Measurements from ENCODE around the gene DLEC1.
A peak's percentile ranks its signal among the peaks of the same experiment; 100 is the strongest.
"Not testable (repeated sequence)": the region's sequence is repeated elsewhere in the genome, so short reads cannot be mapped to it uniquely, and the experiment has no call there.

Gene DLEC1

DNA sequence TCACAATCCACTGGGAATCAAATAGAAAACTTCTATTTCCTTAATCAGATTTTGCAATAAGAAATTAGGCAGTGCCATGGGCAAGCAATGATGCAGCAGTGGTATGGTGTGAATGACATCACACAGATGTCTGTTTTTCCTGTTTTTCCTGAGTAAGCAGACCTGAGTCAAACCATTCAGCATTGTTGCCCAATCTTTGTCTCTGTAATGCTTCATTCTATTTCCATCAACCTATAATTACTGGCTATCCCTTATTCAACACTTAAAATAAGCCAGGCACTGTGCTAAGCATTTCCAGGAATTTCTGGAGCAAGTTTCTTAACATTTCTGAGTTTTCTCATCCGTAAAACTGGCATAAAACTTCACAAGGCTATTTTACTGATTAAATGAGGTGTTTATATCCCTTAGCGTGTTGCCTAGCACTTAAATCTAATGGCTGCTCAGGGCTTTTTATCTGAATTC lies 115.1 kb downstream of the DLEC1 start:
- no peaks in the 10 kb centered on the region for H3K9me3 ChIP-seq (ENCODE audit: control insufficient read depth, low read length)
- no peaks in the 10 kb centered on the region for H3K27me3 ChIP-seq (ENCODE audit: control insufficient read depth, insufficient read depth, low read length, poor library complexity, severe bottlenecking)
- no peak overlapping the region for H3K4me3 ChIP-seq (ENCODE audit: insufficient read depth, low read depth, low read length)
- WGBS, 2 experiments, result 89% methylated on average over 2 of the region's 2 CpGs
- H3K36me3 ChIP-seq (ENCODE audit: control insufficient read depth, insufficient read depth, low read length), result no peaks in the 10 kb centered on the region
- no peak overlapping the region for H3K27ac ChIP-seq (ENCODE audit: insufficient read depth, low read depth, low read length, poor library complexity, severe bottlenecking)
- H3K4me1 ChIP-seq (ENCODE audit: control insufficient read depth, insufficient read depth, low read length), result no peaks in the 10 kb centered on the region

DNA sequence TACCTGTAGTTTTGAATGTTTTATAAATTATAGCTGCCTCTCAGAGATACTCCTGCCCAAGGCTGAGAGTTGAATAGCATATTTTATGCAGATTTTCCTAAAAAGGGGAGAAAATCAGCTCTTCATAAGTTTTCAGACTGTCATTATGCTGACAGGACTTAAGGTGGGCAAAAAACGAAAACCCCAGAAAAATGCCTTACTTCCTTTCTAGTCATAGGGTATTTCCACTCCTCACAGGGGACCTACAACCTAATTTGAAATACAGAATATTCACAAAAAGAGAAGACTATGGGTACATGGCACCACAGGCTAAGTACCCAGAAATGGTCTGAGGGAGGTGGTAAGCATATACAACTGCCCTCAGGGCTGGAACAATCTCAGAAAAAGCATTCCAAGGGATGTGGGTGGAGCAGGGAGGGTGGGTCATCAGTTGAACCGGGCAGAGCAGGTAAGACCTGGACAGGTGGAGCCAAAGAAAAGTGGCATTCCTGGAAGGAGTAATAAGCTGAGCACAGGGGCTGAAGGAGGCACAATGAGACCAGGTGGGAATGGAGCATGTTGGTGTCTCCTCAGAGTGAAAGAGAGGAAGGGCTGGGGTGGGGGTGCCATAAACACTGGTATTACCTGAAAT lies 115.7 kb downstream of the DLEC1 start:
- Histone ChIP-seq H3K36me3 (ENCODE audit: control insufficient read depth, insufficient read depth, low read length) (no peaks in the 10 kb centered on the region), H3K4me3 (ENCODE audit: insufficient read depth, low read depth, low read length) (no peak overlapping the region), H3K27ac (ENCODE audit: insufficient read depth, low read depth, low read length, poor library complexity, severe bottlenecking) (no peak overlapping the region), H3K27me3 (ENCODE audit: control insufficient read depth, insufficient read depth, low read length, poor library complexity, severe bottlenecking) (no peaks in the 10 kb centered on the region), H3K4me1 (ENCODE audit: control insufficient read depth, insufficient read depth, low read length) (no peaks in the 10 kb centered on the region), H3K9me3 (ENCODE audit: control insufficient read depth, low read length) (no peaks in the 10 kb centered on the region)
- WGBS, 2 experiments, result 78% methylated on average over 2 of the region's 2 CpGs

DNA sequence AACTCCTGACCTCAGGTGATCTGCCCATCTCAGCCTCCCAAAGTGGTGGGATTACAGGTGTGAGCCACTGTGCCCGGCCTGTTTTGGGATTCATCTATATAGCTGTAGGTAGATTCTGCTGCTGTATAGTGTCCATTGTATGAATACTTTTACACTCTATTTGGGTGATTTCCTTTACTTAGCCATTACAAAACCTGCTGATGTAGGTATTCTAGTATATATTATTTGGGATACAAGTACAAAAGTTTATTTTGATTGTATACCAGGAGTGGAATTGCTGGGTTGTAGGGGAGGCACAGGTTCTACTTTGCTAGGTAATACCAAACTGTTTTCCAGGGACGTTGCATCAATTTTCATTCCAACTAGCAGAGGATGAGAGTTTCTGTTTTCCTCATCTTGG lies 116.8 kb downstream of the DLEC1 start:
- H3K27ac ChIP-seq (ENCODE audit: insufficient read depth, low read depth, low read length, poor library complexity, severe bottlenecking), result no peak overlapping the region
- H3K27me3 ChIP-seq (ENCODE audit: control insufficient read depth, insufficient read depth, low read length, poor library complexity, severe bottlenecking), result no peaks in the 10 kb centered on the region
- 86 to 89% methylated on average over 2 of the region's 2 CpGs for WGBS, 2 experiments
- no peak overlapping the region for H3K4me3 ChIP-seq (ENCODE audit: insufficient read depth, low read depth, low read length)
- H3K9me3 ChIP-seq (ENCODE audit: control insufficient read depth, low read length), result no peaks in the 10 kb centered on the region
- no peaks in the 10 kb centered on the region for H3K36me3 ChIP-seq (ENCODE audit: control insufficient read depth, insufficient read depth, low read length)
- H3K4me1 ChIP-seq (ENCODE audit: control insufficient read depth, insufficient read depth, low read length), result no peaks in the 10 kb centered on the region

DNA sequence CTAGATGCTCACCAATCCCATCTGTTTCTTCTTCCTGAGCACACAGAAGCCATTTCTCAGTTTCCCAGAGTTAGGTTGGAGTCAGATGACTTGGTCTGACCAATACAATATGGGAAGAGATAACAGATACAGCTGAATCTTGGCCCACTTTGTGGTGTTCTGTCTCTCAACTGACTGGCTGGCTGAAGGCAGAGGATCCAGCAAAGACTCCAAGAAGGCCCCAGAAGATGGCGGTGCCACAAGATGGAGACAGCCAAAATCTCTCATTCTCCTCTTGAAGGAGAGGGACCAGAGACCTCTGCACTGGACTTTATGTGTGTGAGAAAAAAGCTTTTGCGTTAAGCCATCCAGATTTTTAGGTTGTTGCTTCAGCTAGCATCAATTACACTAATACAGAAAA lies 118.1 kb downstream of the DLEC1 start:
- no peaks in the 10 kb centered on the region for H3K9me3 ChIP-seq (ENCODE audit: control insufficient read depth, low read length)
- H3K4me3 ChIP-seq (ENCODE audit: insufficient read depth, low read depth, low read length), result no peak overlapping the region
- H3K27ac ChIP-seq (ENCODE audit: insufficient read depth, low read depth, low read length, poor library complexity, severe bottlenecking), result no peak overlapping the region
- H3K4me1 ChIP-seq (ENCODE audit: control insufficient read depth, insufficient read depth, low read length), result no peaks in the 10 kb centered on the region
- WGBS, 2 experiments, result 93 to 95% methylated on average over 2 of the region's 2 CpGs
- H3K36me3 ChIP-seq (ENCODE audit: control insufficient read depth, insufficient read depth, low read length), result no peaks in the 10 kb centered on the region
- H3K27me3 ChIP-seq (ENCODE audit: control insufficient read depth, insufficient read depth, low read length, poor library complexity, severe bottlenecking), result no peaks in the 10 kb centered on the region

DNA sequence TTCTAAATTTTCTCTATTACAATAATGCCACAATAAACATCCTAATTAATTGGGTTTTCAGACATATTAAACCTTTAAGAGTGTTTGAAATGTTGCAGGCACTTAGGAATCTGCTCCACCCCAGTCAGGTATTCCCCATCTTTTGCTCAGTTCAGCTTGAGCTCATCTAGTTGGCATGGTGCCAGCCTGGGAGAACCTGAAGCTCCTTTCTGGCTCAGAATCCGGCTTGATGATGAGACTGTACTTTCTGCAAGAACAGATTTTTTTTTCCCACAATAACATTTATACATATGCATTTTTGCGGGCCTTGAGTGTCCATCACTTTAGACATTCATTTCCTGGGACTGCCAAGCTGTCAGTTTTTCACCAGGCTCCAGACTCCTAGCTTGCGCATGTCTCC lies 118.6 kb downstream of the DLEC1 start:
- Histone ChIP-seq H3K36me3 (ENCODE audit: control insufficient read depth, insufficient read depth, low read length) (no peaks in the 10 kb centered on the region), H3K9me3 (ENCODE audit: control insufficient read depth, low read length) (no peaks in the 10 kb centered on the region), H3K4me3 (ENCODE audit: insufficient read depth, low read depth, low read length) (no peak overlapping the region), H3K27ac (ENCODE audit: insufficient read depth, low read depth, low read length, poor library complexity, severe bottlenecking) (no peak overlapping the region), H3K4me1 (ENCODE audit: control insufficient read depth, insufficient read depth, low read length) (no peaks in the 10 kb centered on the region), H3K27me3 (ENCODE audit: control insufficient read depth, insufficient read depth, low read length, poor library complexity, severe bottlenecking) (no peaks in the 10 kb centered on the region)
- WGBS, 2 experiments, result 89 to 90% methylated on average over 3 of the region's 3 CpGs

DNA sequence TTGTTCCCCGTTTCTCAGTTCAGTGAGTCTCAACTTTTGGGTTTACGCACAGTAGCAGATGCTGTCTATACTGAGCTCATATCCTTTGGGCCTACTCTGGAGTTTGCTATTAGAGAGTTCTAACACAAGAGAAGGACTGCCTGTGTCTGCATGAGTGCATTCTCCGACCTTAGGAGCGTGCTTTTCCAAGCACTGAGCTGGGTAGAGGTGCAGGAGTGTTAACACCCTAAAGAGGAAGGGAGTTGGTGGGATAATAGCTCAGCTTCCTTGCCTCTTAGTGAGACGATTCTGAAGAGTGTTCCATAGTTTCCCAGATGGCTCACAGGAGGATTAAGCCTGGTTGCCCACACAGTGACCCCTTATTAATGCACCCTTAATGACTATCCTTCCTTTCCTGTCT lies 119.5 kb downstream of the DLEC1 start:
- Histone ChIP-seq H3K4me3 (ENCODE audit: insufficient read depth, low read depth, low read length) (no peak overlapping the region), H3K9me3 (ENCODE audit: control insufficient read depth, low read length) (no peaks in the 10 kb centered on the region), H3K27ac (ENCODE audit: insufficient read depth, low read depth, low read length, poor library complexity, severe bottlenecking) (no peak overlapping the region), H3K36me3 (ENCODE audit: control insufficient read depth, insufficient read depth, low read length) (no peaks in the 10 kb centered on the region), H3K27me3 (ENCODE audit: control insufficient read depth, insufficient read depth, low read length, poor library complexity, severe bottlenecking) (no peaks in the 10 kb centered on the region), H3K4me1 (ENCODE audit: control insufficient read depth, insufficient read depth, low read length) (no peaks in the 10 kb centered on the region)
- 87 to 91% methylated on average over 5 of the region's 5 CpGs for WGBS, 2 experiments

DNA sequence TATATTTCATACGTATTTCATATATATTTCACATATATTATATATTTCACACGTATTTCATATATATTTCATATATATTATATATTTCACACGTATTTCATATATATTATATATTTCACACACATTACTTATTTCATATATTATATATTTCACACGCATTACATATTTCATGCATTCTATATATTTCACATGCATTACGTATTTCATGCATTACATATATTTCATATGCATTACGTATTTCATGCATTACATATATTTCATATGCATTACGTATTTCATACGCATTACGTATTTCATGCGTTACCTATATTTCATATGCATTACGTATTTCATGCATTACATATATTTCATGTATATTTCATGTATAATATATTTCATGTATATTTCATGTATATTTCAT lies 121.7 kb downstream of the DLEC1 start:
- H3K27me3 ChIP-seq (ENCODE audit: control insufficient read depth, insufficient read depth, low read length, poor library complexity, severe bottlenecking); H3K4me3 ChIP-seq (ENCODE audit: insufficient read depth, low read depth, low read length); H3K27ac ChIP-seq (ENCODE audit: insufficient read depth, low read depth, low read length, poor library complexity, severe bottlenecking); H3K4me1 ChIP-seq (ENCODE audit: control insufficient read depth, insufficient read depth, low read length); H3K9me3 ChIP-seq (ENCODE audit: control insufficient read depth, low read length); H3K36me3 ChIP-seq (ENCODE audit: control insufficient read depth, insufficient read depth, low read length): not testable (repeated sequence)
- WGBS, 2 experiments, result 97 to 98% methylated on average over 7 to 8 of the region's 11 CpGs

DNA sequence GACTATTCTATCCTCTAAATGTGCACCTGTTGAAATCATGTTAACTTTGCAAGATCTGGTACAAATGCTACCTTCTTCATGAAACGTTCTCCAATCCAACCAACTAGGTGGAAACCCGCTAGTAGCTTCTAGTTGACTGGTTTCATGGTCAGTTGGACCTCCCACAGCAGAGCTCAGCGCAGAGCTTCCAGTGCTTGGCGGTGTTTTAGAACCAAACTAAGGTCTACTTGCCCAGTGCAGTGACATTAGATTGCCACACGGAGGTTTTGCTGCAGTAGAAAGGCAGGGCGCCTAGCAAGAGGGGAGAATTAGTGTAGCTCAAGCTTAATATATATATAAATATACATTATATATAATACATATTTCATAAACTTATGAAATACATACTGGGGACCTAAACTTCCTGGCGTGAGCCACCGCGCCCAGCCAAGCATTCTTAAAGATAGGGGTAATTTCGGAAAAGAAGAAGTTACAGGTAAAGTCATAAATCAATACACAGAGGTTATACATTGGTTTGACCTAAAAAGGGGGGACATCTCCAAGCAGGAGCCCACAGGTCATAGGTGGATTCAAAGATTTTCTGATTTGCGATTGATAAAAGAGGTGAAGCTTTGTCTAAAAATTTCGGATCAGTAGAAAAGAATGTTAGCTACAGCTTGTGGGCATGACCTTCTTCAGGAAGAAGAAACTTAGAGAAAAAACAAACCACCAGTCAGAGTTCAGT lies 124.3 kb downstream of the DLEC1 start:
- WGBS, 2 experiments, result 85 to 88% methylated on average over 11 of the region's 12 CpGs
- no peak overlapping the region for H3K4me3 ChIP-seq (ENCODE audit: insufficient read depth, low read depth, low read length)
- H3K27ac ChIP-seq (ENCODE audit: insufficient read depth, low read depth, low read length, poor library complexity, severe bottlenecking), result no peak overlapping the region
- H3K4me1 ChIP-seq (ENCODE audit: control insufficient read depth, insufficient read depth, low read length), result no peaks in the 10 kb centered on the region
- H3K27me3 ChIP-seq (ENCODE audit: control insufficient read depth, insufficient read depth, low read length, poor library complexity, severe bottlenecking), result no peaks in the 10 kb centered on the region
- H3K9me3 ChIP-seq (ENCODE audit: control insufficient read depth, low read length), result no peaks in the 10 kb centered on the region
- H3K36me3 ChIP-seq (ENCODE audit: control insufficient read depth, insufficient read depth, low read length), result no peaks in the 10 kb centered on the region

DNA sequence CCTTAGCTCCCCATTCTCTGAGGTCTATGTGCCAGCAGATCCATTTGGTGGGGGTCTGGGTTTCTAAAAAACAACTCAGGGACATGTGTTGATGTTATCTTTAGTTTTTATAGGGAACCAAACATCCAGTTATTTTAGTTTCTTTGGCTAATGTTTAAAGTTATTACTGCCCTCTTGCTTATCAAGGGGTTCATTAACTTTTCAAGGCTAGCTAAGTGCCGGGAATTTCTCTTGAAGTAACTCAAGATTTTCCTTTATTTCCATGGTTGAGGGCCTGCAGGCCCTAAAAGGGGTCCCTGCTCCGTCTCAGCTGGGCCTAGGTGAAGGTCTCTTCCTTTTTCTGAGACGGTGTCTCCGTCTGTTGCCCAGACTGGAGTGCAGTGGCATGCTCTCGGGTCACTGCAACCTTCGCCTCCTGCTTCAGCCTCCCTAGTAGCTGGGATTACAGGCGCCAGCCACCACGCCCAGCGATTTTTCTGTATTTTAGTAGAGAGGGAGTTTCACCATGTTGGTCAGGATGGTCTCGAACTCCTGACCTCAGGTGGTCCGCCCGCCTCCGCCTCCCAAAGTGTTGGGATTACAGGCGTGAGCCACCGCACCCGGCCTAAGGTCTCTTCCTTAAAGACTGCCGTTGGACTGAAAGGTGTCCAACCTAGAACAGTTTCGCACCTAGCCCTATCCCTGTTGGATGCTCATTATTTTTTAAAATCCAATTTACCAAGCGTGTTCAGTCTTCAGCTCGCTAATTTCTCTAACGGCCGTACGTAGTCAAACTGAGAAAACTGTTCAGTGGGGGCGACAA lies 125.0 kb downstream of the DLEC1 start:
- Histone ChIP-seq H3K27ac (ENCODE audit: insufficient read depth, low read depth, low read length, poor library complexity, severe bottlenecking) (no peak overlapping the region), H3K4me3 (ENCODE audit: insufficient read depth, low read depth, low read length) (peak overlapping the region; percentile 79), H3K27me3 (ENCODE audit: control insufficient read depth, insufficient read depth, low read length, poor library complexity, severe bottlenecking) (no peaks in the 10 kb centered on the region), H3K9me3 (ENCODE audit: control insufficient read depth, low read length) (no peaks in the 10 kb centered on the region), H3K36me3 (ENCODE audit: control insufficient read depth, insufficient read depth, low read length) (no peaks in the 10 kb centered on the region), H3K4me1 (ENCODE audit: control insufficient read depth, insufficient read depth, low read length) (no peaks in the 10 kb centered on the region)
- WGBS, 2 experiments, result 86 to 88% methylated on average over 24 of the region's 24 CpGs

DNA sequence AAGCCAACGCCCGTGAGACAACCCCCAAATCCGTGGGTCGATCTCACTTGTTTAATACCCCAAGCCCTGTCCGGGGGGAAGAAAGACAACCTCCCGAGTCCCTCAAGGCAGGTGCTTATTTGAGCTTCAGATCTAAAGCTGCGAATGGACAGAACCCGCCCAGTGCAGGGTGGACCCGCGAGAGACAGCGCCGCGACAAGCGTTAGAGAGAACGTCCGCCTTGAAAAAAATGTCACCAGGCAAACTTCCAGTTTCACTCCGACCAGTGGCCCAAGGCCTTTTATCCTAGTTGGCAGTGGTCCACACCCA lies 125.6 kb downstream of the DLEC1 start:
- WGBS, 2 experiments, result 17 to 20% methylated on average over 17 of the region's 17 CpGs
- Histone ChIP-seq H3K27ac (ENCODE audit: insufficient read depth, low read depth, low read length, poor library complexity, severe bottlenecking) (peak overlapping the region; percentile 94), H3K36me3 (ENCODE audit: control insufficient read depth, insufficient read depth, low read length) (no peaks in the 10 kb centered on the region), H3K4me3 (ENCODE audit: insufficient read depth, low read depth, low read length) (peak overlapping the region; percentile 79), H3K27me3 (ENCODE audit: control insufficient read depth, insufficient read depth, low read length, poor library complexity, severe bottlenecking) (no peaks in the 10 kb centered on the region), H3K4me1 (ENCODE audit: control insufficient read depth, insufficient read depth, low read length) (no peaks in the 10 kb centered on the region), H3K9me3 (ENCODE audit: control insufficient read depth, low read length) (no peaks in the 10 kb centered on the region)

Data from ectodermal cell (in vitro differentiated cells).